ENCODE results near the gene ZSWIM7.

Gene ZSWIM7

DNA sequence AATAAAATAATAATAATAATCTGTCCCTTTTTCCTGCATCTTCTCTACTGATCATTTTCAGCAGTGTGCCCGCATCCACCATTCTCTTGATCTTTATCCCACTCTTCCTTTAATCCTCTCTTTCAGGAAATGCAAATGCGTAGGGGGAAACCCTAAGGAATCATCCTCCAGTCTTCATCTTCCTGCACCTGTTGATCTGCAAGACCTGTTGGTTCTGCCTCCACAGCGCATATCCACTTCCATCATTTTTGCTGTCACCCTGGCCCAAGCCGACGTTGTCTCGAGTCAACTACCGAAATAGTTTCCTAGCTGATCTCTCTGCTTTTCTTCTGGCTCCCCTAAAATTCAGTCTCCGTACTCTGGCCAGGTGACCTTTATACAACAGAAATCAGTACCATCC is 30.0 kb downstream of the ZSWIM7 start:
- TF ChIP-seq, protein P1, sequence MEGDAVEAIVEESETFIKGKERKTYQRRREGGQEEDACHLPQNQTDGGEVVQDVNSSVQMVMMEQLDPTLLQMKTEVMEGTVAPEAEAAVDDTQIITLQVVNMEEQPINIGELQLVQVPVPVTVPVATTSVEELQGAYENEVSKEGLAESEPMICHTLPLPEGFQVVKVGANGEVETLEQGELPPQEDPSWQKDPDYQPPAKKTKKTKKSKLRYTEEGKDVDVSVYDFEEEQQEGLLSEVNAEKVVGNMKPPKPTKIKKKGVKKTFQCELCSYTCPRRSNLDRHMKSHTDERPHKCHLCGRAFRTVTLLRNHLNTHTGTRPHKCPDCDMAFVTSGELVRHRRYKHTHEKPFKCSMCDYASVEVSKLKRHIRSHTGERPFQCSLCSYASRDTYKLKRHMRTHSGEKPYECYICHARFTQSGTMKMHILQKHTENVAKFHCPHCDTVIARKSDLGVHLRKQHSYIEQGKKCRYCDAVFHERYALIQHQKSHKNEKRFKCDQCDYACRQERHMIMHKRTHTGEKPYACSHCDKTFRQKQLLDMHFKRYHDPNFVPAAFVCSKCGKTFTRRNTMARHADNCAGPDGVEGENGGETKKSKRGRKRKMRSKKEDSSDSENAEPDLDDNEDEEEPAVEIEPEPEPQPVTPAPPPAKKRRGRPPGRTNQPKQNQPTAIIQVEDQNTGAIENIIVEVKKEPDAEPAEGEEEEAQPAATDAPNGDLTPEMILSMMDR (IDR thresholded peaks at IDR 0.05; ENCODE audit: unreplicated experiment in 3 of 3): no peak
- Mint-ChIP-seq H3K27me3 (ENCODE audit: low read depth) (no peaks in the 10 kb centered on the region), H3K4me3 (no peak overlapping the region), H3K4me1 (peaks cover 39% of the 10 kb centered on the region), H3K36me3 (ENCODE audit: low read depth) (peaks cover 7% of the 10 kb centered on the region), H3K27ac (no peak overlapping the region), H3K9me3 (no peaks in the 10 kb centered on the region)

DNA sequence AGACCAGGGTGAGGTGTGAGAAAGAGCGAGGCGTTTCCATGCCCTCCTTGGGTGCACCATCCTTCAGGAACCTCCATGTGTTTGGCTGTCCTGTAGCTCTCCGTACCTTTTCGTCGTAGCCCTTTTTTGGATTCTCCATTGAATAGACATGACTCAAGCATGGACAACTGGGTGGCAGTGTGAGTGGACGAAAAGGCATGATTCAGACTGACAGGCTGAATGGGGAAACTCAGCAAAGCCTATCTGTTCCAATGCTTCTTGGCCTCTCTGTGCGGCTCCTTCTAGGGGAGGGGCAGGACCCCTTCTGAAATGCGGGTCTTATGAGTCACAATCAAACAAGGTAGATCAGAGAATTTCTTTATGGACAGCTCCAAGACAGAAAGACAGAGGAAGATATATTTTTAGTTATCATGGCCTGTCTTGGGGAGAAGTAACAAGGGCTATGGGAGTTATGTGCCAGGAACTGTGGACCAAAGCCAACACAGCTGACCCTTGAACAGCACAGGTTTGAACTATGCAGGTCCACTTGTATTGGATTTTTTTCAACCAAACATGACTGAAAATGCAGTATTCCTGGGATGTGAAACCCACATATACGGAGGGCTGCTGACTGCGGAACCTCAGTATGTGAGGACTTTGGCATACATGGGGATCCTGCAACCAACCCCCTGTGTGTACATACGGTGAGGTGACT is 31.7 kb downstream of the ZSWIM7 start:
- Mint-ChIP-seq H3K27me3 (ENCODE audit: low read depth) (no peaks in the 10 kb centered on the region), H3K27ac (peak overlapping the region in 2 of 3 experiments; percentile 4 to 43), H3K4me1 (peaks cover 39% of the 10 kb centered on the region), H3K4me3 (no peak overlapping the region), H3K36me3 (ENCODE audit: low read depth) (no peaks in the 10 kb centered on the region), H3K9me3 (no peaks in the 10 kb centered on the region)
- TF ChIP-seq, protein P1 (IDR thresholded peaks at IDR 0.05; ENCODE audit: unreplicated experiment in 3 of 3): no peak

DNA sequence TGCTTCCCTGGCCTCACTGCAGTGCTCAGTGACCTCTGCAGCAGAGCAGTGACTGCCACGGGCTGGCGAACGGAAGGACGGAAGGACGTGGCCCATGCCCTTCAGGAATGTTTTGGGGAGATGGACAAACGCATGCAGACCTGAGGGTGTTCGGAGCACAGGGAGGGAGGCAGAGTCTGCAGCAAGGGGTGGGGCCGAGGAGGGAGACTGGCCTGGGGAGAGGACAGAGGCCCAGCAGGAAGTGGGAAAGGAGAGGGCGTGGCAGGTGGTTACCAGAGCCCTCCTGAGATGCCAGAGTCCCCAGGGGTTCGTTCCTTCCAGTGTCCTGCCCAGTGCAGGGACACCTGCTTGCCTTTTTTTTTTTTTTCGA is 32.6 kb downstream of the ZSWIM7 start:
- Mint-ChIP-seq H3K27me3 (ENCODE audit: low read depth) (no peaks in the 10 kb centered on the region), H3K36me3 (ENCODE audit: low read depth) (no peaks in the 10 kb centered on the region), H3K27ac (peak overlapping the region; percentile 69 to 91 (median 77)), H3K4me1 (peaks cover 39% of the 10 kb centered on the region), H3K9me3 (no peaks in the 10 kb centered on the region), H3K4me3 (peak overlapping the region in 1 of 3 experiments; percentile 15)
- TF ChIP-seq, protein P1 (IDR thresholded peaks at IDR 0.05; ENCODE audit: unreplicated experiment in 3 of 3): no peak

DNA sequence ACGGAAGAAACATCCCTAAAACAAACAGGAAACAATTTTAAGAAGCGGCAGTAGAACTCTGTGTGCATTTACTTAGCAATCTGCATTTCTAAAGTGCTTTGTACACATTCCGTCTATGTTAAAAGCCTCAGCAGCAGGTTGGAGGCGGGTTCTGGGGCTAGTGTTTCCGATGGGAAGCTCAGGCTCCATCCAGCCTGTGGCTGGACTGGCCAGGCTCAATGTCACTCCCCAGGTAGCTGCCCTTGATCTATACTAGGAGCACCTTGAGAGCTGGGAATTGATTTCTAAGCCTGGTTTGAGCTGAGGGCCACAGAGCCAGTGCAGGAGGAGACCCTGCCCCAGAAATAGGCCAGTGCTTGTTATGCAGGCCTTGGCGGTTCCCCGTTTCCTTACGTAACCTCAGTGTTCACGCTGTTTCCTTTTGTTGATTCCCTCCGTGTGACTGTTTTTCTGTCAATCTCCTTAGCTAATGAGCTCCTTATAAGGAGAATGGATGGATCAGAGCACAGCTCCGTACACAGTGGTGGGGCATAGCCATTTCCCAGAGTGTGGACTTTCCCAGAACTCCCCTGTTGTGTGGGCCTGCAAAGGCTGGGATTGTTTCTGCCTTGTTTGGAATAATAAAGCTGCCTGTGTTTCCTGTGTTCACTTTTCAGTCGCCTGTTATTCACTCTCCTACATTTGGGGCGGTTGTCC is 33.2 kb downstream of the ZSWIM7 start:
- H3K27ac Mint-ChIP-seq: peak overlapping the region; percentile 69 to 91 (median 82)
- no peaks in the 10 kb centered on the region for H3K9me3 Mint-ChIP-seq
- H3K36me3 Mint-ChIP-seq (ENCODE audit: low read depth): no peaks in the 10 kb centered on the region
- TF ChIP-seq, protein P1 (IDR thresholded peaks at IDR 0.05; ENCODE audit: unreplicated experiment in 3 of 3): no peak
- peak overlapping the region in 1 of 3 experiments; percentile 15 for H3K4me3 Mint-ChIP-seq
- H3K27me3 Mint-ChIP-seq (ENCODE audit: low read depth): no peaks in the 10 kb centered on the region
- peaks cover 39% of the 10 kb centered on the region for H3K4me1 Mint-ChIP-seq

DNA sequence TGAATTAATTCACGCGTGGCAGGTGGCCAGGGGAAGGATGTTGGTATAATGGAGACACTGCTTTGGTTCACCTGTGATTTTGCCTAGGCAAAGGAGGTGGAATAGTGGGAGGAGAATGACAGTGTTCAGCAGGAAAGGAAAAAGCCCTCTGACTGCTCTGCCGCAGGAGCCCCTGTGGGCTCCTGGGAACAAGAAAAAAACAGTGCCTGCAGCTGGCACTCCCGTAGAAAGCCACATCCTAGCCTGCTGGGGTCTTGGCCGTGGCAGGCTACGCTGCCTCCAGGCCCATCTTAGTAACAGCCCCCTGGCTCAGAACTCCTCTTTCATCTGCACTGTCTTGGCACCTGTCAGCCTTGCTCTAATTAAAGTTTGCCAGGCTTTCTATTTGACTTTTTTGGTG is 34.0 kb downstream of the ZSWIM7 start:
- H3K27ac Mint-ChIP-seq: peak overlapping the region; percentile 69 to 91 (median 82)
- H3K4me1 Mint-ChIP-seq: peaks cover 37% of the 10 kb centered on the region
- no peaks in the 10 kb centered on the region for H3K36me3 Mint-ChIP-seq (ENCODE audit: low read depth)
- TF ChIP-seq, protein P1 (IDR thresholded peaks at IDR 0.05; ENCODE audit: unreplicated experiment in 3 of 3): no peak
- H3K27me3 Mint-ChIP-seq (ENCODE audit: low read depth): no peaks in the 10 kb centered on the region
- H3K9me3 Mint-ChIP-seq: no peaks in the 10 kb centered on the region
- no peak overlapping the region for H3K4me3 Mint-ChIP-seq

All from nephron (organoid).